Stimulated activated effector memory CD8-positive, alpha-beta T cell treated with anti-CD3 and anti-CD28 coated beads, Interleukin-12 subunit alpha, Interleukin-12 subunit beta, amount 100 ng/mL, for 72 hours (primary cell): ENCODE measurements around the gene KIF2C.

Source experiments
- ATAC-seq: fragments of 150-1000 bp; cut with Tn5 transposase; 2 replicates; pipeline ENCODE4 v1.10.0; 2021
- DNase-seq, 2 donors: peaks; one replicate each; pipeline ENCODE4 v3.0.0; 2021 to 2022; ENCODE audit warnings: low spot score in 2 of 2
- H3K27ac Mint-ChIP-seq: one replicate; pipeline ENCODE4 v1.8.0; 2022; ENCODE audit warnings: mild to moderate bottlenecking, mixed read lengths
- H3K36me3 Mint-ChIP-seq: one replicate; pipeline ENCODE4 v1.8.0; 2022; ENCODE audit warnings: mild to moderate bottlenecking, mixed read lengths
- H3K4me1 Mint-ChIP-seq: one replicate; pipeline ENCODE4 v1.8.0; 2022; ENCODE audit warnings: mixed read lengths
- H3K4me3 Mint-ChIP-seq: one replicate; pipeline ENCODE4 v1.8.0; 2022; ENCODE audit warnings: mild to moderate bottlenecking, mixed read lengths
- H3K9me3 Mint-ChIP-seq: one replicate; pipeline ENCODE4 v1.8.0; 2022; ENCODE audit warnings: mixed read lengths

Gene KIF2C

DNA sequence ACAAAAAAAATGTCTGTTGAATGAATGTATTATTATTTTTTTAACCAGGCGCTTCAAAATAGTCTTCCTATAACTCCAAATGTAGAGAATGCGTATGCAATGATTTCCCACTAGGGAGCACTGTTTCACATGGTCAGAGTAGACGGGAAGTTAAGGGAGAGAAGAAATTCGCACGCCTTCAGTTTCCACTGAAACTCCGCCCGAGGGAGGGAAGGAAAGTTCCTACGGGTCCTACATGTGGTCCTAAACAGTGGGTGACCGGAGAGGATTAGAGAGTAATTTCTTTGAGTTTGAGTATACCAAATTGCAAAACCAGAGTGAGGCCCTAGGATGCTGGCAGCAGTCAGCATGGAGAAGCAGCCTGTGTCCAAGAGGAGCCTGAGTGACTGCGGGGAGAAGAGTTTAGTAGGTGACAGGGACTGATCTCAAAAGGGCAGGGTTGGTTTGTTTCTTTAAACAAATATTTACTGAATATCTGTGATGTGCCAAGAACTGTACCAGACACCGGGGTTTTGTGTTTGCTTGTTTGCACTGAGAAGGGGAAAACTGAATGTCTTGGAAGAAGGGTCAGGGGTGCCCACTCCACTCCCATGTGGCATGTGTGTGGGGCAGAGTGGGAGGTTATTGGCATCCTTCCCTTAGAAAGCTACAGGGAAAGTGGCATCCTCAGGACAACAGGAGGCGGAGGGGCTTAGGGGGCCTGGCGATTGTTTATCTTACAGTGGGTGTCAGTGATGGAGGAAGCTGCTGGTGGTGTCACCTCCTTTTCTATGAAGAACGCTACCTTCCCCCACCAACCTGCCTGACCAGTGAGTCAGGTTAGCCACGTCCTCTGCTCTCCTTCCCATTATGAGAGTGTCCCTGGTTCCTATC lies 31.4 kb upstream of the KIF2C start:
- Mint-ChIP-seq H3K9me3 (no peaks in the 10 kb centered on the region), H3K4me3 (peak overlapping the region; percentile 44), H3K27ac (peak overlapping the region; percentile 11), H3K36me3 (no peaks in the 10 kb centered on the region), H3K4me1 (peaks cover 21% of the 10 kb centered on the region)
- DNase-seq (no peak), ATAC-seq (peak; percentile 71)

DNA sequence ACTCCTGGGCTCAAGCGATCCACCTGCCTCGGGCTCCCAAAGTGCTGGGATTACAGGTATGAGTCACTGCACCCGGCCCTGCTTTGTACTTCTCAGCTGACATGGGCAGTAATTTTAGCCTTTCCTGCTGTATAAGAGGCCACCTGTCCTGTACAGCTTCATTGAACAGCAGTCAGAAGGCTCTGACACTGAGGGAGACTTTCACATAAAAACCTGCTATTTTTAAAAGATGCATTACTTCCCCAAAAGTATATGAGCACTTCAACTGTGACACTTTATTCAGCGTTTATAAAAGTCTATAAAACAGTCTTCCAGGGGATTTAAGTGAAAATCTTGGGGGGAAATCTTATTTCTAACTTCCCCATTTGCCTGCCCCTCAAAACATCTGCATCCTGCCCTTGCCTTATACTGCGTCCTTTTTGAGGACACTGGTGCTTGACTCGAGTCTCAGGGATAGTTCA lies 26.3 kb upstream of the KIF2C start:
- no peak overlapping the region for H3K4me3 Mint-ChIP-seq
- no peaks in the 10 kb centered on the region for H3K36me3 Mint-ChIP-seq
- DNase-seq: no peak
- ATAC-seq: no peak
- H3K9me3 Mint-ChIP-seq: no peaks in the 10 kb centered on the region
- H3K27ac Mint-ChIP-seq: no peak overlapping the region
- peaks cover 43% of the 10 kb centered on the region for H3K4me1 Mint-ChIP-seq

DNA sequence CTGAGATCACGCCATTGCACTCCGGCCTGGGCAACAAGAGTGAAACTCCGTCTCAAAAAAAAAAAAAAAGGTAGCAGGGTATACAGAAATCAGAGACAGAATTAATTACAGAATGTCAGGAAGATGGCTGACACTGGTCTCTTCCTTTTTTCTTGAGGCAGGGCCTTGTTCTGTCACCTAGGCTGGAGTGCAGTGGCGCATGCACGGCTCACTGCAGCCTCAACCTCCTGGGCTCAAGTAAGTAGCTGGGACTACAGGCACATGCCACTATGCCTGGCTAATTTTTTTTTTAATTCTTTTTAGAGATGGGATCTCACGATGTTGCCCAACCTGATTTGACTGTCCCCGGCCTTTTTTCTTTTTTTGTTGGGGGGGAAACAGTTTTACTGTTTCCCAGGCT lies 25.1 kb upstream of the KIF2C start:
- no peaks in the 10 kb centered on the region for H3K36me3 Mint-ChIP-seq
- DNase-seq: no peak
- H3K9me3 Mint-ChIP-seq: no peaks in the 10 kb centered on the region
- no peak overlapping the region for H3K27ac Mint-ChIP-seq
- H3K4me3 Mint-ChIP-seq: peak overlapping the region; percentile 19
- no peak for ATAC-seq
- peaks cover 42% of the 10 kb centered on the region for H3K4me1 Mint-ChIP-seq

DNA sequence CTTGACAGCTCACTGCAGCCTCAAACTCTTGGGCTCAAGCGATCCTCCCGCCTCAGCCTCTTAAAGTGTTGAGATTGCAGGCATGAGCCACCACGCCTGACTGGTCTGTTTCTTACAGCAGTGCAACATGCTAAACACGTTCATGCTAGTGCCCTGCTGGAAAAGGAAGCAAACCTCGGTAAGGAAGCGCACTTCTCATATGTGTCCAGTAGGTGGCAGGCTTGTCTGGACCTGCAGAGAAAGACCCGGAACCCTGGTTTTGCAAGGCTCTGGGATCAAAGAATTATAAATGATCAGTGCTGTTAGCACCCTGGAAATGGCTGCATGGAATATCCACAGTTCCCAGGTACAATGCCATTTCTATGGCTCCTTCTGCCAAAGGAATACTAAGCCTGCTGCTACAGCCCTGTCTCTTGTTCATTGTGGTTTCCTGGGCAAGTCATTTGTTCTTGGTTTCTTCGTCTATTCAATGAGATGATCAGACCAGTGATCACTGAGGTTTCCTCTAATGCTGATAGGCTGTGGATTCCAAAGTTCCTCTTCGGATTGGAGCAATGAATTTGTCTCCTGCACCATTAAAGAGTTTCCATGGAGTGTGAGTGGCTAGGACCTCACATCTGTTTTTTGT lies 24.6 kb upstream of the KIF2C start:
- ATAC-seq (peak; percentile 83), DNase-seq (peak; percentile 57 to 80)
- H3K4me1 Mint-ChIP-seq: peaks cover 44% of the 10 kb centered on the region
- H3K27ac Mint-ChIP-seq: no peak overlapping the region
- H3K9me3 Mint-ChIP-seq: no peaks in the 10 kb centered on the region
- H3K36me3 Mint-ChIP-seq: no peaks in the 10 kb centered on the region
- peak overlapping the region; percentile 19 for H3K4me3 Mint-ChIP-seq

DNA sequence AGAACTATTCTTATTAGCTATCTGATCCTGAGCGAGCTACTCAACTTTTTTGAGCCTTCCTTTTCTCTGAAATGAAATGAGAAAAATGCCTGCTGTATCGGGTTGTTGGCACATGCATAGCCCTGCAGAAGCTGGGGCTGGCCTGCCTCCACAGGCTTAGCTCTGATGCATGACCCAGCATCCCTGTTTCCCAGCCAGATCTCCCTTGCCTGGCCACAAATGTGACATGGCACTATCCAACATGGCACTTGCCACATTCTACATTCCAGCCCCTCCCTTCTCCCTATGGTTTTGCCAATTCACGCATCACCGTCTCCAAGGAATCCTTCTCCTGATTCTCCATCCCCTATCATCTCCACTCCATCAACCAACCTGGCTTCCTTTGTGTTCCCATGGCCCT lies 22.5 kb upstream of the KIF2C start:
- Mint-ChIP-seq H3K4me1 (peaks cover 64% of the 10 kb centered on the region), H3K27ac (no peak overlapping the region), H3K36me3 (peaks cover 20% of the 10 kb centered on the region), H3K9me3 (no peaks in the 10 kb centered on the region), H3K4me3 (no peak overlapping the region)
- ATAC-seq (no peak), DNase-seq (no peak)

DNA sequence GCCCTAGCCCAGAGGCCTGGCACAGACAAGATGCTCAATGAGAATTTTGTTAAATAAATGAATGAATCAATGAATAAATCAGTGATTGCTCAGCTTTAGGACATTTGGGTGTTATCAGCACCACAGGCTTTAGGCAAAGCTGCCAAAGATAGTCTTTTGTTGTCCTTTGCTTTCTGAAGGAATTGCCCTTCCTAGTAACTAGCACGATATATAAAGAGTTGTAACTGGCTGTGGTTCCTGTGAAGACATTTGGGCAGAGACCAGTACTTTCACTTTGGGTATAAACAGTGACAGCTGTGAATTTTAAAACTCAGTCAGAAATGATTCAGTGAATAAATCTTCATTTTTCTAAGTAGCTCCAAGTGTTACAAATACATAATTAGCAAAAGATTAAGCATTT lies 22.0 kb upstream of the KIF2C start:
- peaks cover 24% of the 10 kb centered on the region for H3K36me3 Mint-ChIP-seq
- no peaks in the 10 kb centered on the region for H3K9me3 Mint-ChIP-seq
- H3K4me1 Mint-ChIP-seq: peaks cover 66% of the 10 kb centered on the region
- H3K4me3 Mint-ChIP-seq: no peak overlapping the region
- ATAC-seq: no peak
- no peak for DNase-seq
- no peak overlapping the region for H3K27ac Mint-ChIP-seq

DNA sequence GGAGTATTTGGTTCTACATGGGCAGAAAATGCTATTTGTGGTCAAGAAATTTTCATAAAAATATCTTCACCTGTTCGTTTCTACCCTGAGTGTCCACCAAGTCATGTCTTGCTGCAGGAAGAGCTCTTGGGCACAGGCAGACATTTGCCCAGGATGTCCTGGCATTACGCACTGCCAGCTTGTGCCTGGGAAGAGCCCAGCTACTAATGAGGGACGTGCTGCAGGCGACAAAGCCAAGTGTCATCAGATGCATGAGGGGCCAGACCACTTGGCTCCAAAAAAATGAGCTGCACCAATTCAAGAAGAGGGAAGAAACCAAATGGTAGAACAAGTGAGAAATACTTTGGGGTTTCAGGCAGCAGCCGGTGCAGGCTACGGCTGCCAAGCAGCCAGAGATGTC lies 21.5 kb upstream of the KIF2C start:
- ATAC-seq: no peak
- Mint-ChIP-seq H3K36me3 (peaks cover 28% of the 10 kb centered on the region), H3K9me3 (no peaks in the 10 kb centered on the region), H3K4me1 (peaks cover 69% of the 10 kb centered on the region), H3K4me3 (no peak overlapping the region), H3K27ac (no peak overlapping the region)
- DNase-seq: no peak

DNA sequence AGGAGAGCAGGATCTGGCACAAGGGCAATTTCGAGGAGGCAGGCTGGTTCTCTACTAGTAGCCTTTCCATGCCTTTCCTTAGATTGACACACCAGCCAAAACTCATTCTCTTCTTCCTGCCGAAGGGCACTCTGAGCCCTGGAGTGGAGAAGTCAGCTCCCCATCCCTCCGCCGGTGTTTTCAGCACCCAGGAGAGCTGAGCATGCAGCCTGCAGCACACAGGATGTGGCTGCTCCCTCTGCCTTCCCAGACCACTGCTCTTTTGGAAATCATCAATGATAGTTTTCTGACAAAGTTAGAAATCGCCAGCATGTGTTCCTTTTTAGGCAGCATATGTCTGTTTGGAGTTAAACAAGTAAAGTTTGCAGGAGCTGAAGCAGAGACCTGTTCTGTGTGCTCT lies 20.3 kb upstream of the KIF2C start:
- H3K9me3 Mint-ChIP-seq: no peaks in the 10 kb centered on the region
- H3K4me1 Mint-ChIP-seq: peaks cover 80% of the 10 kb centered on the region
- H3K4me3 Mint-ChIP-seq: no peak overlapping the region
- DNase-seq (no peak), ATAC-seq (no peak)
- no peak overlapping the region for H3K27ac Mint-ChIP-seq
- peaks cover 30% of the 10 kb centered on the region for H3K36me3 Mint-ChIP-seq

DNA sequence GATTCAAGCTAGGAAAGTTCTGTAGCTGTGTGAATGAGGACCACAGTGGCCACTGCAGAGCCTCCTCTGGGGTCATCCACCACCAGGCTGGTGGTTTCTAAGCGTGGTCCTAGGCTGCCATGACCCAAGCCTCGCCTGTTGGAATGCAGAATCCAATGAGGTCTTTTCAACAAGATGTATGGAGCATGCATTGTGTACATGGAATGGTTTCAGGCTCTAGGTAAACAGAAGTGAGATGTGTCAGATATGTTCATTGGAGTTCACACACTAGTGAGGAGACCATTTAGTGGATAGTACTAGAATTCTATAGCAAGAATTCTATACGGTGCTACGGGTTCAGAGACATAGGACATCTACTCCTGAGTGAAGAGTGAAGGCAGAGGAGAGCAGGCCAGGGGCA lies 19.4 kb upstream of the KIF2C start:
- Mint-ChIP-seq H3K36me3 (peaks cover 30% of the 10 kb centered on the region), H3K9me3 (no peaks in the 10 kb centered on the region), H3K27ac (peak overlapping the region; percentile 99), H3K4me1 (peaks cover 81% of the 10 kb centered on the region), H3K4me3 (peak overlapping the region; percentile 55)
- DNase-seq (no peak), ATAC-seq (no peak)

DNA sequence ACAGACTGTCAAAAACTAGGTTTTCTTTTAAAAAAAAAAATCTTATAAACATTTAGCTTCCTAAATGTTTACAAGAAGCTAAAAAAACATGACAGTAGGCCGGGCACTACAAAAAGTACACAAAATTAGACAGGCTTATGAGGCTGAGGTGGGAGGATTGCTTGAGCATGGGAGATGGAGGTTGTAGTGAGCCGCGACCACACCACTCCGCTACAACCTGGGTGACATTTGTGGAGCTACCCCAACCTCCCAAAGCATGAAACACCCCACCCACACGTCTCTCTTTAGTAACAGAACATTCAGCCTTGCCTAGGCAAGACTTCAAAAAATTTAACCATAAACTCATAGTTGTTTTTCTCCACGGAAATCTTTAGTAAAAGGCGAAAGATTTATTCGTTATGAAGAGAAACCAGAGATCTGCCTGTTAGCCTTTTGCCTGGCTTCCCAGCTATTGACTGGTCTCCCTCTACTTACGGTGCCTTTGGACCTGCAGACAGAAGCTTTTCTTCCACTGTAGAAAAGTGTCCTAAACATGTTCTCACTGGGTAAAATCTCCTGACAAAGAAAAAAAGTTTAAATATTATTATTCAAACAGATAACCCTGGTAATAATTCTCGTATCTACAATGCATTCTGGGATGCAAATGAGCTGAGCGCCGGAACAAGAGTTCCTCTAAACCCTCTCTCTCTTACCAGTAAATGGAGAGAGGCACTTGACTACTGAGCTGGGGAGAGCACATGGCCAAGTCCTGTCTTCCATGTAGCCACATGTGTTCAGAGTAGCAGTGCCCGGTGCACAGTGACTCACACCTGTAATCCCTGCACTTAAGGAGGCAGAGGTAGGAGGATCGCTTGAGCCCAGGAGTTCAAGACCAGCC lies 17.9 kb upstream of the KIF2C start:
- peak; percentile 91 for ATAC-seq
- H3K4me1 Mint-ChIP-seq: peaks cover 72% of the 10 kb centered on the region

DNA sequence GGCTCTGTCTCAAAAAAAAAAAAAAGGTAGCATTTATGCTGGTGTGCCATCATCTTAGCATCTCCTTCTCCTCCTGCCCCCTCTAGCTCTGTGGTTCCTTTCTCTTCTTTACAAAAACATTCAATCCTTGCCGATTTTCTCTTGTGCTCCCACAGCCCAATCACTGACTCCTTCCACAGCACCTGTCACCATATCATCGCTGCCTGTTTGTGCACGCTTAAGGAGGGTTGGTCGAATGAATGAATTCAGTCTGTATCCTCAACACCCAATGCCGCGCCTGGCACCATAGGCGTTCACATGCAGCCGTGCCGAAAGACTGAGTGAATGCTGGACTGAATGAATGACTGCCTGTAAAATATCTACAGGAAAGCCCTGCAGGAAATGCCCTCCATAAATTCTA lies 16.6 kb upstream of the KIF2C start:
- Mint-ChIP-seq H3K9me3 (no peaks in the 10 kb centered on the region), H3K4me1 (peaks cover 63% of the 10 kb centered on the region), H3K36me3 (peaks cover 30% of the 10 kb centered on the region), H3K4me3 (peak overlapping the region; percentile 55), H3K27ac (peak overlapping the region; percentile 67)
- DNase-seq (no peak), ATAC-seq (no peak)

More for the DNA sequence above, 17.9 kb upstream of the KIF2C start:
- Mint-ChIP-seq H3K36me3 (peaks cover 30% of the 10 kb centered on the region), H3K4me3 (peak overlapping the region; percentile 55), H3K27ac (peak overlapping the region; percentile 99), H3K9me3 (no peaks in the 10 kb centered on the region)
- DNase-seq: peak; percentile 48 to 89

DNA sequence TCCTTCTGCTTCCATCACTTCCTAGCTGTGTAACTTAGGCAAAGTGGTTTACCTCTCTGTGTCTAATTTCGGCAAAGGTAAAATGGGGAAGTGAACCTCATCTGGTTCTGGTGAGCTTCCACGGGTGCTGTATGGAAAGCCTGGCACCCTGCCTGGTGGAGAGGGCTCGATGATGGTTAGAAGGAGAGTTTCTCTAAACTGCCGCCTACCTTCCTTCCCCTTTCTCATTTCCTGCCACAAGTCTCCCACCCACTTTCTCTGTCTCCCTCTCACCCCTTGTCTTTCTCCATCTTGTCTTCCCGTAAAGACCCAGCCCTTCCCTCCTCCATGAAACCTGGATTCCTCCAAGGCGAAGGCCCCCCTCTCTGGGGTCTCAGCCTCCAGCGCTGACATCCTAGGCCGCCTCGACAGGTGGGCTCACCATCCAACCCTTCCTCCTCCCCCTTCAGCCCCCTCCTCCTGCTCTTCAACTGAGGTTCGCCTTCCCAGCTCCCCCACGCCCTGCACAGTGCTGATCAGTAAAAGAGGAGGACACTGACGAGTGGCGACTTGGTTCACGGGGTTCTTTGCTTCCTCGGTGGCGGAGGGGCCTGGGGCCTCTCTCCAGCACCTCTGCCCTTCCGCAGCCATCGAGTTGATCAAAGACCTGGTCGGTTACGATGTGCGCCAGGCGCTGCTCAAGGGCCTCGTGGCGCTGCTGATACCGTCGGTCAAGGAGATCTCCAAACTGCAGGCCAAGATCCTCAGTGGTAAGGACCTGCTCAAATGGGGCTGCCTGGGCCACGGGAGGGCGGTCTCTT lies 15.9 kb upstream of the KIF2C start:
- peak overlapping the region; percentile 55 for H3K4me3 Mint-ChIP-seq
- DNase-seq (no peak), ATAC-seq (no peak)
- H3K36me3 Mint-ChIP-seq: peaks cover 30% of the 10 kb centered on the region
- H3K4me1 Mint-ChIP-seq: peaks cover 59% of the 10 kb centered on the region
- H3K27ac Mint-ChIP-seq: peak overlapping the region; percentile 67
- H3K9me3 Mint-ChIP-seq: no peaks in the 10 kb centered on the region

DNA sequence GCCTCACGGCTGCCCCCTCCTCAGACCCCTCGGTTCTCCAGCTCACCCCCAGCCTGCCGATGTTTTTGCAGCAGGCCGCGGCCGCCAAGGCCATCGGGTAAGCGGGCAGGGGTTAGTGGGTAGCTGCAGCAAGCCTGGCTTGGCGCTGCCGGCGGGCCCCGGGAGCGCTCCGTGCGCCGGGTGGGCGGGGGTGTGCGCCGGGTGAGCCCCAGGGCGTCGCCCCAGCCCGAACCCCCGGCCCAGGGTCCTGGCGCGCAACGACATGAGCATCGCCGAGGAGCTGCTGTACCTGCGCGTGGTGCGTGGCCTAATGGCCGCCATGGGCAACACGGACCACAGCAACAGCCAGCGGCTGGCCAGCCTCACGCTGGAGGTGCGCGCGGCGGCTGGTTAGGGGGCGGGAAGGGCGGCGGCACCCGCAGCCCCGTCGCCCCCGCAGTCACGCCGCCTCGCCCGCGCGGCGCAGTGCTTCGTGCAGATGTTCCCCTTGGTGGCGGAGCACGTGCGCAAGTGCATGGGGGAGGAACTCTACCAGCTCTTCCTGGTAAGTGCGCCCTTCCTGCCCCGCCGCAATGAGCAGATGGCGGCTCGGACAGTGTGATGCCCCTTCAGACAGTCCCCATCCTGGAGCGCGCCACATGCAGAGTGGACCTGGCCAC lies 15.2 kb upstream of the KIF2C start:
- Mint-ChIP-seq H3K36me3 (peaks cover 30% of the 10 kb centered on the region), H3K9me3 (no peaks in the 10 kb centered on the region), H3K27ac (peak overlapping the region; percentile 67), H3K4me1 (peaks cover 60% of the 10 kb centered on the region), H3K4me3 (peak overlapping the region; percentile 55)
- DNase-seq: no peak
- no peak for ATAC-seq

DNA sequence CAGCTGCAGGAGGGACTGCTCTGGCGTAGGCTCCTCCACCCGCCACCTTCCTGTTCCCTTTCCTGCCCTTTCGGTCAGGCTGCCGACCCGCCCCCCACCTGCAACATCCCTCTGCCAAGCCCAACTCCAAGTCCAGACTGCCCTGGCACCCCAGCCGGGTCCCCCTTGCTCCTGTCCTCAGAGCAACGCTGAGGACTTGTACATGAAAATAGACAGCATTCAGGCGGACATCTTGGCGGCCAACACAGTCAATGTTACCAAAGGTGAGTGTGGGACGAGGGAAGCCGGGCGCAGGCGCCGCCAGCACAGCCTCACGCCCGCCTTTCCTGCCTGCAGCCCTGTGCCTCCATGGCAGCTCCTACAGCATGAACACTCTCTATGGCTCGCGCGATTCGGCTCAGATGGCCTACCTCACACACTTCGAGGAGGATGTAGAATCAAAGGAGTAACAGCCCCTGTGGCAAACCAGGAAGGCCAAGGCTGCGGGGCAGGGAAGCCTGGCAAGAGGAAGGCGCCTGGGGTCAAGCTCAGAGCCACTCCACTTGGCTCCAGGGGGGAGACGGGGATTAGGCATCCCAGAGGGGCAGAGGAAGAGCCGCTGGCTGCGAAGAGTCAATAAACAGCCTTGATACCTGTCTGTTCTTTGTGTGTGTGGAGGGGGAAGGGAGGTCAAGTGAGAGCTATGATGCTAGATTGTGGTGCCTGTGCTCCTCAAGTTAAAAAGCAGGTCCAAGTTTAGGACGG lies 14.5 kb upstream of the KIF2C start:
- no peak for ATAC-seq
- Mint-ChIP-seq H3K4me3 (peak overlapping the region; percentile 47), H3K4me1 (peaks cover 57% of the 10 kb centered on the region), H3K27ac (peak overlapping the region; percentile 67), H3K9me3 (no peaks in the 10 kb centered on the region), H3K36me3 (peaks cover 34% of the 10 kb centered on the region)
- DNase-seq: no peak
